HG02588 (cell line): ENCODE results near the gene SORT1.
"Not testable (repeated sequence)": the region's sequence is repeated elsewhere in the genome, so short reads cannot be mapped to it uniquely, and the experiment has no call there.

Source experiments
- ATAC-seq: cut with Tn5 transposase; IDR thresholded peaks from one replicate; pipeline ENCODE4 v1.9.1; 2021; ENCODE audit warnings: mild to moderate bottlenecking, moderate library complexity; ENCODE audit not compliant: unreplicated experiment

Gene SORT1

GRCh38 chr1:109397581-109398342 lies at the start of gene SORT1:
Gene SORT1 (minus strand): TSS chr1:109397918. CDS start chr1:109397892, 26 bp downstream.
- ATAC-seq = peak; percentile 83

GRCh38 chr1:109445949-109446695 lies 48.4 kb upstream of the SORT1 start:
- ATAC-seq = not testable (repeated sequence)

- no peak for ATAC-seq
Observed at GRCh38 chr1:109444346-109444745, 46.6 kb upstream of the SORT1 start.

GRCh38 chr1:109443476-109443875 lies 45.8 kb upstream of the SORT1 start:
- no peak for ATAC-seq

GRCh38 chr1:109441069-109441468 lies 43.4 kb upstream of the SORT1 start:
- no peak for ATAC-seq

GRCh38 chr1:109438798-109439297 lies 41.1 kb upstream of the SORT1 start:
- ATAC-seq = no peak

- ATAC-seq = no peak
Observed at GRCh38 chr1:109434484-109434883, 36.8 kb upstream of the SORT1 start.

GRCh38 chr1:109433322-109433721 lies 35.6 kb upstream of the SORT1 start:
- ATAC-seq = no peak

GRCh38 chr1:109432336-109432735 lies 34.6 kb upstream of the SORT1 start:
- ATAC-seq = no peak

- no peak for ATAC-seq
Observed at GRCh38 chr1:109427171-109427467, 29.4 kb upstream of the SORT1 start.

- ATAC-seq = peak; percentile 97
Observed at GRCh38 chr1:109426281-109427170, 28.8 kb upstream of the SORT1 start, which contains the start of gene PSMA5. Gene PSMA5 (minus strand): TSS chr1:109426448. CDS start chr1:109426330, 118 bp downstream.

- peak; percentile 29 for ATAC-seq
Observed at GRCh38 chr1:109425391-109426280, 27.9 kb upstream of the SORT1 start.

GRCh38 chr1:109423498-109423897 lies 25.8 kb upstream of the SORT1 start:
- no peak for ATAC-seq

- ATAC-seq = no peak
Observed at GRCh38 chr1:109412551-109412950, 14.8 kb upstream of the SORT1 start.

- no peak for ATAC-seq
Observed at GRCh38 chr1:109404838-109405237, 7.1 kb upstream of the SORT1 start.

GRCh38 chr1:109402025-109402424 lies 4.3 kb upstream of the SORT1 start:
- no peak for ATAC-seq

GRCh38 chr1:109400035-109400655 lies 2.4 kb upstream of the SORT1 start:
- ATAC-seq = no peak

- no peak for ATAC-seq
Observed at GRCh38 chr1:109399326-109399957, 1.7 kb upstream of the SORT1 start.
